ENCODE results near the gene FSTL3.

DNA sequence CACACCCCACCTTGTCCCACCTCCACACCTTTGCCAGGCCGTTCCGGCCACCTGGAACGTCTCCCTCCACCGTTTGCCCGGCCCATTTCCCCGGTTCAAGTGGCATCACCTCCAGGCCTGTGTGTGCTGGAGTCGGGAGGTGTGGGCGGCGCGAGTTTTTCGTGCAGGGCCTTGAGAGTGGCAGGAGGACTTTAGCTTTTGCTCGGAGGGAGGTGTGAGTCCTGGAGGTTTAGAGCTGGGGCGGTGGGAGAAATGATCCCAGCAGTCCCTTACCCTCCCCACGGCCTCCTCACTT, 28.2 kb downstream of the FSTL3 start:
- TF ChIP-seq, protein P1, sequence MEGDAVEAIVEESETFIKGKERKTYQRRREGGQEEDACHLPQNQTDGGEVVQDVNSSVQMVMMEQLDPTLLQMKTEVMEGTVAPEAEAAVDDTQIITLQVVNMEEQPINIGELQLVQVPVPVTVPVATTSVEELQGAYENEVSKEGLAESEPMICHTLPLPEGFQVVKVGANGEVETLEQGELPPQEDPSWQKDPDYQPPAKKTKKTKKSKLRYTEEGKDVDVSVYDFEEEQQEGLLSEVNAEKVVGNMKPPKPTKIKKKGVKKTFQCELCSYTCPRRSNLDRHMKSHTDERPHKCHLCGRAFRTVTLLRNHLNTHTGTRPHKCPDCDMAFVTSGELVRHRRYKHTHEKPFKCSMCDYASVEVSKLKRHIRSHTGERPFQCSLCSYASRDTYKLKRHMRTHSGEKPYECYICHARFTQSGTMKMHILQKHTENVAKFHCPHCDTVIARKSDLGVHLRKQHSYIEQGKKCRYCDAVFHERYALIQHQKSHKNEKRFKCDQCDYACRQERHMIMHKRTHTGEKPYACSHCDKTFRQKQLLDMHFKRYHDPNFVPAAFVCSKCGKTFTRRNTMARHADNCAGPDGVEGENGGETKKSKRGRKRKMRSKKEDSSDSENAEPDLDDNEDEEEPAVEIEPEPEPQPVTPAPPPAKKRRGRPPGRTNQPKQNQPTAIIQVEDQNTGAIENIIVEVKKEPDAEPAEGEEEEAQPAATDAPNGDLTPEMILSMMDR (IDR thresholded peaks at IDR 0.05) = no peak
- no peak for TF ChIP-seq POLR2A (IDR thresholded peaks at IDR 0.05)
- TF ChIP-seq EP300 (IDR thresholded peaks at IDR 0.05) = no peak

Measured in tibial nerve (tissue), 4 donors.